ENCODE measurements around the gene L1CAM. TPM values are rescaled to one million over a fixed set of nuclear protein-coding genes. Genes with fewer than 3 reads are reported as not detected.

The L1CAM gene
- total RNA-seq, 1 experiment from 2014 or later: 819 TPM

DNA sequence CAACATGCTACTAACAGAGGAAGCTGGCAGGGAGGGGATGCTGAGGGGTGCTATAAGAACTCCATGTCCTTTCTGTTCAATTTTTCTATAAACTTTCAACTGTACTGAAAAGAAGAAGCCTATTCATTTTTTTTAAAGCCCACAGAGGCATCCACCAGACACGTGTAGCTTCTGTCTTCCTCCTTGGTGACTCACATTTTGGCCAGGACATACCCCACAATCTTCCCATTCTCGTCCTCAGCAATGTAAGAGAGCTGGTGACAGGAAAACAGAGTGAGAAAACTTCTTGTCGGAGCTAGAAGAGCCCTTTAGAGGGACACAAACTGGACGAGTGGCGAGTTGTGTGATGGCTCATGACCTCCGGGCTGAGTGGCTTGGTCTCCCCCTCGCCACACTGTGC lies 47.8 kb upstream of the L1CAM start:
- Histone ChIP-seq H3K27ac (ENCODE audit: low read length) (peak overlapping the region; percentile 75), H3K36me3 (ENCODE audit: control insufficient read depth, insufficient read depth, low read length) (peaks cover 7% of the 10 kb centered on the region), H3K27me3 (ENCODE audit: control insufficient read depth, insufficient read depth, low read length) (no peaks in the 10 kb centered on the region), H3K4me1 (ENCODE audit: control insufficient read depth, insufficient read depth, low read length) (peaks cover 26% of the 10 kb centered on the region), H3K4me3 (ENCODE audit: low read depth in 2 of 2, low read length in 2 of 2) (peak overlapping the region; percentile 94 to 95), H3K9me3 (ENCODE audit: control insufficient read depth, insufficient read depth, low read depth, low read length) (no peaks in the 10 kb centered on the region)
- no TSS peak for BruUV-seq (replicated peaks)
- DNase-seq (ENCODE audit: low read depth, low spot score) (no peak), ATAC-seq (no peak)
- TF ChIP-seq, protein P1, sequence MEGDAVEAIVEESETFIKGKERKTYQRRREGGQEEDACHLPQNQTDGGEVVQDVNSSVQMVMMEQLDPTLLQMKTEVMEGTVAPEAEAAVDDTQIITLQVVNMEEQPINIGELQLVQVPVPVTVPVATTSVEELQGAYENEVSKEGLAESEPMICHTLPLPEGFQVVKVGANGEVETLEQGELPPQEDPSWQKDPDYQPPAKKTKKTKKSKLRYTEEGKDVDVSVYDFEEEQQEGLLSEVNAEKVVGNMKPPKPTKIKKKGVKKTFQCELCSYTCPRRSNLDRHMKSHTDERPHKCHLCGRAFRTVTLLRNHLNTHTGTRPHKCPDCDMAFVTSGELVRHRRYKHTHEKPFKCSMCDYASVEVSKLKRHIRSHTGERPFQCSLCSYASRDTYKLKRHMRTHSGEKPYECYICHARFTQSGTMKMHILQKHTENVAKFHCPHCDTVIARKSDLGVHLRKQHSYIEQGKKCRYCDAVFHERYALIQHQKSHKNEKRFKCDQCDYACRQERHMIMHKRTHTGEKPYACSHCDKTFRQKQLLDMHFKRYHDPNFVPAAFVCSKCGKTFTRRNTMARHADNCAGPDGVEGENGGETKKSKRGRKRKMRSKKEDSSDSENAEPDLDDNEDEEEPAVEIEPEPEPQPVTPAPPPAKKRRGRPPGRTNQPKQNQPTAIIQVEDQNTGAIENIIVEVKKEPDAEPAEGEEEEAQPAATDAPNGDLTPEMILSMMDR (IDR thresholded peaks at IDR 0.05): no peak
- TF ChIP-seq POLR2AphosphoS5 (IDR thresholded peaks at IDR 0.05; ENCODE audit: low read depth, low read length) (no peak), SIN3A (IDR thresholded peaks at IDR 0.05; ENCODE audit: borderline replicate concordance, insufficient read depth, low read depth, low read length) (no peak), TCF7L2 (IDR thresholded peaks at IDR 0.05; ENCODE audit: low read depth, low read length) (no peak)
- TF ChIP-seq, protein P2, sequence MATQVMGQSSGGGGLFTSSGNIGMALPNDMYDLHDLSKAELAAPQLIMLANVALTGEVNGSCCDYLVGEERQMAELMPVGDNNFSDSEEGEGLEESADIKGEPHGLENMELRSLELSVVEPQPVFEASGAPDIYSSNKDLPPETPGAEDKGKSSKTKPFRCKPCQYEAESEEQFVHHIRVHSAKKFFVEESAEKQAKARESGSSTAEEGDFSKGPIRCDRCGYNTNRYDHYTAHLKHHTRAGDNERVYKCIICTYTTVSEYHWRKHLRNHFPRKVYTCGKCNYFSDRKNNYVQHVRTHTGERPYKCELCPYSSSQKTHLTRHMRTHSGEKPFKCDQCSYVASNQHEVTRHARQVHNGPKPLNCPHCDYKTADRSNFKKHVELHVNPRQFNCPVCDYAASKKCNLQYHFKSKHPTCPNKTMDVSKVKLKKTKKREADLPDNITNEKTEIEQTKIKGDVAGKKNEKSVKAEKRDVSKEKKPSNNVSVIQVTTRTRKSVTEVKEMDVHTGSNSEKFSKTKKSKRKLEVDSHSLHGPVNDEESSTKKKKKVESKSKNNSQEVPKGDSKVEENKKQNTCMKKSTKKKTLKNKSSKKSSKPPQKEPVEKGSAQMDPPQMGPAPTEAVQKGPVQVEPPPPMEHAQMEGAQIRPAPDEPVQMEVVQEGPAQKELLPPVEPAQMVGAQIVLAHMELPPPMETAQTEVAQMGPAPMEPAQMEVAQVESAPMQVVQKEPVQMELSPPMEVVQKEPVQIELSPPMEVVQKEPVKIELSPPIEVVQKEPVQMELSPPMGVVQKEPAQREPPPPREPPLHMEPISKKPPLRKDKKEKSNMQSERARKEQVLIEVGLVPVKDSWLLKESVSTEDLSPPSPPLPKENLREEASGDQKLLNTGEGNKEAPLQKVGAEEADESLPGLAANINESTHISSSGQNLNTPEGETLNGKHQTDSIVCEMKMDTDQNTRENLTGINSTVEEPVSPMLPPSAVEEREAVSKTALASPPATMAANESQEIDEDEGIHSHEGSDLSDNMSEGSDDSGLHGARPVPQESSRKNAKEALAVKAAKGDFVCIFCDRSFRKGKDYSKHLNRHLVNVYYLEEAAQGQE (IDR thresholded peaks at IDR 0.05; ENCODE audit: insufficient read depth in 1 of 2, low read depth in 2 of 2, low read length in 1 of 2): no peak
- ChIA-PET CTCF (no interaction called here), POLR2A (no interaction called here)
- in situ Hi-C loops (cut with HindIII; ENCODE audit: low pct_unique_long_range_greater_than_20kb, low sequenced_read_pairs) (no loop called here), intact Hi-C loops (cut with micrococcal nuclease; ENCODE audit: unreplicated experiment) (no loop called here)

DNA sequence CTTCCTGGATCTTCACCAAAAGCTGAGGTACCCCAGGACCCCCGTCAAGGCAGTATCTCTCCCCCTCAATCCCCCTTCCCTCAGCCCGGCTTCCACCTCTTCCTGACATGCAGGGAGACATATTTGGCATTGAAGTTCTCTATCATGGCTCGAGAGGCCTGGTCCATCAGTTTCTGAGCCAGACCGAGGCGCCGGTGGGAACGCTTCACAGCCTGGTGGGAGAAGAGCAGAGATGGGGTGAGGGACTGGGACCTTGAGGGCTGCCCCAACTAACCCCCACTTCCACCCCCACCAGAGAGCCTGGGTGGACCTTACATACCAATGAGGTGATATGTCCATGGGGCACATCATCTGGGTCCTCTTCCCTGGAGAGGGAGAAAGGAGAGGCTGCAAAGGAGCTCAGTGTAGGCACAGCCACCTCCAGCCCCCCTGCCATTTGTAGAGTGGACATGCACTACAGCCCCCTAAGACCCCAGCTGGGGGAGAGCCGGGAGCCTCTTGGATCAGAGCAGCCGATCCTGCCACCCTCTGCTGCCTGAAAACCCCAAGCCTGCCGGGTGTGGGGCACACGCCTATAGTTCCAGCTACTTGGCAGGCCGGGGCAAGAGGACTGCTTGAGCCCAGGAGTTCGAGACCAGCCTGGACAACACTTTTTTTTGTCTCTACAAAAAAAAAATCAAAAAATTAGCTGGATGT lies 46.4 kb upstream of the L1CAM start:
- H3K9me3 ChIP-seq (ENCODE audit: control insufficient read depth, insufficient read depth, low read depth, low read length): no peaks in the 10 kb centered on the region
- ChIA-PET CTCF (no interaction called here), POLR2A (no interaction called here)
- DNase-seq (ENCODE audit: low read depth, low spot score) (no peak), ATAC-seq (no peak)
- BruUV-seq (replicated peaks): no TSS peak
- TF ChIP-seq, protein P1 (IDR thresholded peaks at IDR 0.05): no peak
- TF ChIP-seq, protein P2 (IDR thresholded peaks at IDR 0.05; ENCODE audit: insufficient read depth in 1 of 2, low read depth in 2 of 2, low read length in 1 of 2): no peak
- TF ChIP-seq POLR2AphosphoS5 (IDR thresholded peaks at IDR 0.05; ENCODE audit: low read depth, low read length) (no peak), TCF7L2 (IDR thresholded peaks at IDR 0.05; ENCODE audit: low read depth, low read length) (no peak), SIN3A (IDR thresholded peaks at IDR 0.05; ENCODE audit: borderline replicate concordance, insufficient read depth, low read depth, low read length) (no peak)
- intact Hi-C loops (cut with micrococcal nuclease; ENCODE audit: unreplicated experiment): no loop called here
- no peaks in the 10 kb centered on the region for H3K27me3 ChIP-seq (ENCODE audit: control insufficient read depth, insufficient read depth, low read length)
- peaks cover 7% of the 10 kb centered on the region for H3K36me3 ChIP-seq (ENCODE audit: control insufficient read depth, insufficient read depth, low read length)
- H3K4me1 ChIP-seq (ENCODE audit: control insufficient read depth, insufficient read depth, low read length): peaks cover 26% of the 10 kb centered on the region
- in situ Hi-C loops (cut with HindIII; ENCODE audit: low pct_unique_long_range_greater_than_20kb, low sequenced_read_pairs): no loop called here
- no peak overlapping the region for H3K4me3 ChIP-seq (ENCODE audit: low read depth in 2 of 2, low read length in 2 of 2)
- H3K27ac ChIP-seq (ENCODE audit: low read length): 0 out of 2 replicates have a peak overlapping the region, but pooled peaks have one; percentile 12

Measured in Panc1 (cell line).